ENCODE data around the gene KDM3A.

Gene KDM3A

DNA sequence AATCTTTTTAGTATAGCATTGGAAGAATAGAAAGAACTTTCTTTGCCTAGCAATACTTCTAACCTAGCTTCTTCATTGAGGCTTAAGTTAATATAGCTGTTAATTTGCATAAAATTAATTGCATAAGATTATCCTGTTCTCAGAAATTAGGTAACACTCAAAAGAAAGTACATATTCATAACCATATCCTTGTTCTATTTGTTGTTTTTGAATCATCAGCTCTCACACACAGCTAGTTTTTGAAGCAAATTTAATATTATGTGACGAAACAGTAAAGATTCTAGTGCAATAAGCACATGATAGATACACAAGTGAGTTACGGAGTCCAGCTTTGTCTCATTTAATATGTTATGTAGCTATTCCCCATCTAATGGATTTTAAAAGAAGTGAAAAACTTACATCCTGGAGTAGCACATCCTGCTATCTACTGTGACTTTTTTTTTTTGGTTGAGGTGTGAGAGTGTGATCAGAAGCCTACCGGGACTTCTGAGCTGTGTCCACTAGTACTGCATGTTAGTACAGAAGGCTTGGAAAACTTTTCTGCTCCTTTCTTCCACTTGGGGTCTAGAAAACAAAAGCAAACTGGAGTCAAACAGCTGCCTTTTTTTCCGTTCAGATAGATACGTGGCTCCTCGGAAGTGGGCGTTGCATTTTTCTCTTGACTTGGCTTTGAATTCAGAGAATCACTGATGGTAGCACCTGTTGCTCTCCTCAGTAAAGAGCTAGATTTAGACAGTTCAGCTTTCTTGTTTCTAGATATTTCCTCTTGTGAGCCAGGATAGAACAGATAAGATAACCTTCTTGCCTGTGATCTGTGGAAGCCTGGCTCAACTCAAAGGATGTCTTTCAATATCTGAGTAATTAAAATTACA is 27.2 kb downstream of the KDM3A start:
- Histone ChIP-seq H3K9ac (ENCODE audit: low read length) (no peak overlapping the region), H3K4me1 (ENCODE audit: control insufficient read depth, insufficient read depth, low read length) (peaks cover 19% of the 10 kb centered on the region), H3K27ac (ENCODE audit: low read depth, low read length) (no peak overlapping the region), H3K36me3 (ENCODE audit: control insufficient read depth, insufficient read depth, low read length) (peaks cover 25% of the 10 kb centered on the region), H3K4me3 (ENCODE audit: low read length) (no peak overlapping the region), H3K27me3 (ENCODE audit: control insufficient read depth, insufficient read depth, low read length) (no peaks in the 10 kb centered on the region)

DNA sequence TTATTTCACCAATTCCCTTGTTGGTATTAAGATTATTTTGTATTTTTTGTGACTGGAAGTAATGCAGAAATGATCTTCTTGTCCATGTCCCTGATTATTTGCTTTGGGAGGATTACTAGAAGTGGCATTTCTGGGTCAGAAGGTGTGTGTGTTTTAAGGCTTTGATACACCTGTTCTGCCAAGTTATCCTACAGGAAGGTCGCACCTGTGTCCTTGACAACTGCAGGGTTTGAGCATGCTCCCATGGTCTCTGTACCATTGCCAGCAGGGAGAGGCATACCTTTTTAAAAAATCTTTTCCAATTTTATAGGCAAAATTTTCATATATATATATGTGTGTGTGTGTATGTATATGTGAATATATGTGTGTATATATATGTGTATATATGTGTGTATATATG is 29.7 kb downstream of the KDM3A start:
- peaks cover 32% of the 10 kb centered on the region for H3K36me3 ChIP-seq (ENCODE audit: control insufficient read depth, insufficient read depth, low read length)
- H3K9ac ChIP-seq (ENCODE audit: low read length), result no peak overlapping the region
- peaks cover 10% of the 10 kb centered on the region for H3K4me1 ChIP-seq (ENCODE audit: control insufficient read depth, insufficient read depth, low read length)
- no peak overlapping the region for H3K4me3 ChIP-seq (ENCODE audit: low read length)
- no peaks in the 10 kb centered on the region for H3K27me3 ChIP-seq (ENCODE audit: control insufficient read depth, insufficient read depth, low read length)
- H3K27ac ChIP-seq (ENCODE audit: low read depth, low read length), result no peak overlapping the region

DNA sequence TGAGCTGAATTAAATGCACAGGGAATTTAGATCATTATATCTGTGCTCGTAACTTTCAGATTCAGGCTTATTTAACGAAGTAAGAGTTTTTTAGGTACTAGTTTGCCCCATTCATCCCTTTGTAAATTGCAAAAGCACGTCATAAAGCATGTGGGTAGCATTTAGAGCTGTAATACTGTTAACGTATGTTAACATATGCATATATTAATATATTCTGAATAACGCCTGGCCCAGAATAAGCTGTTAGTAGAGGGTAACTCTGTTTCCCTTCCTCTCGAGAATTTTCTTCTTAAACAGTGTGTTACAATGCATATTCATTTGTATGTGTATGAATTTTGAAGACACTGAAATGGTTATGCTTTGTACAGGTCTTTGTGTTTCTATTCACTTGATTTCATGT is 30.5 kb downstream of the KDM3A start:
- H3K27ac ChIP-seq (ENCODE audit: low read depth, low read length), result no peak overlapping the region
- no peak overlapping the region for H3K9ac ChIP-seq (ENCODE audit: low read length)
- no peak overlapping the region for H3K4me3 ChIP-seq (ENCODE audit: low read length)
- peaks cover 4% of the 10 kb centered on the region for H3K4me1 ChIP-seq (ENCODE audit: control insufficient read depth, insufficient read depth, low read length)
- no peaks in the 10 kb centered on the region for H3K27me3 ChIP-seq (ENCODE audit: control insufficient read depth, insufficient read depth, low read length)
- H3K36me3 ChIP-seq (ENCODE audit: control insufficient read depth, insufficient read depth, low read length), result peaks cover 28% of the 10 kb centered on the region

DNA sequence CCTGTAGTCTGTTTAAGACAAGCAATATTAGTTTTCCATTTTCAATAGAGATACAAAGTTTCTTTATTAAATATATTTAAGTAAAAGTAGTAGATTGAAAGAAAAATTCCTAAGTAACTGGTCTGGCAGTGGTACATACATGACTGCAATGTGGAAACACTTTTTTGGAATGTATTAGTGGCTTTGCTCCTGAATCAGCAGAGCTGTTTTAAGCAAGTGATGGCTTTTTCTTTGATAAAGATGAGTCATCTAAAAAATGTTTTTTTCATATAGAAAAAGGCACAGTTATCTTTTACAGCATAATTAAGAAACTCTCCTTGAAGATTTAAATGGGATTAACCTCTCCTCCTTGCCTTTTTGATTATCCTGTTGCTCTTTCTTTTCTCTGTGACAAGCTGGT is 34.9 kb downstream of the KDM3A start:
- H3K36me3 ChIP-seq (ENCODE audit: control insufficient read depth, insufficient read depth, low read length), result peaks cover 38% of the 10 kb centered on the region
- no peaks in the 10 kb centered on the region for H3K4me1 ChIP-seq (ENCODE audit: control insufficient read depth, insufficient read depth, low read length)
- no peak overlapping the region for H3K9ac ChIP-seq (ENCODE audit: low read length)
- H3K4me3 ChIP-seq (ENCODE audit: low read length), result no peak overlapping the region
- H3K27ac ChIP-seq (ENCODE audit: low read depth, low read length), result no peak overlapping the region
- no peaks in the 10 kb centered on the region for H3K27me3 ChIP-seq (ENCODE audit: control insufficient read depth, insufficient read depth, low read length)

DNA sequence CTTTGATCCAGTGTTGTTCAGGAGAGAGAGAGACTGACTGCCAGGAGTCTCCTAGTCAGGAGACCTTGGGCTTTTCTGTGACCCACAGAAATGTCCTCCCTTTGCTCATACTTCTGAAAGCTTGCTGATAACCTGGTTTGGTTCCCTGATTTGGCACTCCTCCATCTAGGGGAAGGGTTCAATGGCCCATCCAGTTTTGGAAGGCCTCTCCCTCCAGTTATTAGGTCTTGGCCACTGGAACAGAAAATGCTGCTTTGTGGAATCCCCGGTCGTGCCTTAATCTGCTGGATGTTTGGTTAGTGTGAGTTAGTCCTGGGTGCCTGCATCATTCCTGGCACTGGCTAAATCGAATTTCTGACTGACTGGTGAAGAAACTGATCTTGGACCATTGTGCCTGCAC is 35.7 kb downstream of the KDM3A start:
- peaks cover 35% of the 10 kb centered on the region for H3K36me3 ChIP-seq (ENCODE audit: control insufficient read depth, insufficient read depth, low read length)
- H3K27me3 ChIP-seq (ENCODE audit: control insufficient read depth, insufficient read depth, low read length), result no peaks in the 10 kb centered on the region
- no peak overlapping the region for H3K9ac ChIP-seq (ENCODE audit: low read length)
- no peak overlapping the region for H3K27ac ChIP-seq (ENCODE audit: low read depth, low read length)
- H3K4me3 ChIP-seq (ENCODE audit: low read length), result no peak overlapping the region
- no peaks in the 10 kb centered on the region for H3K4me1 ChIP-seq (ENCODE audit: control insufficient read depth, insufficient read depth, low read length)

DNA sequence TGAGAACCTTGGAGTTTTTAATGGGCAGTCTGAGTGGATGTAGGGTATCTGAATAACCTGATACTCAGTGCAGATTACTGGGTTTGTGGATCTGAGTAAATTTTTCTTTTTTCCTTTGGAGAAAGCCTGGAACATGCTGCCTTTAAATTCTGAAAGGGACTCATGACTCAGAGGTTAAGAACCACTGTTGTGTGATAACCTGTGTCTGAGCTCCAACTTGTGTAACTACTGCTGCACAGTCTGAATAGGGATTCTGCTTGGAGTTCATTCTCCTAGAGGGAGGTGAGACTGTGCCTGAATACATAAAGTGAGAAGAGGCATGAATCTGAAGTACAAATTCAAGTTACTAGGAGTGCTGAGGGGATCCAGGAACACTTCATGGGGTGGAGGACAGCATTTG is 36.2 kb downstream of the KDM3A start:
- peaks cover 39% of the 10 kb centered on the region for H3K36me3 ChIP-seq (ENCODE audit: control insufficient read depth, insufficient read depth, low read length)

DNA sequence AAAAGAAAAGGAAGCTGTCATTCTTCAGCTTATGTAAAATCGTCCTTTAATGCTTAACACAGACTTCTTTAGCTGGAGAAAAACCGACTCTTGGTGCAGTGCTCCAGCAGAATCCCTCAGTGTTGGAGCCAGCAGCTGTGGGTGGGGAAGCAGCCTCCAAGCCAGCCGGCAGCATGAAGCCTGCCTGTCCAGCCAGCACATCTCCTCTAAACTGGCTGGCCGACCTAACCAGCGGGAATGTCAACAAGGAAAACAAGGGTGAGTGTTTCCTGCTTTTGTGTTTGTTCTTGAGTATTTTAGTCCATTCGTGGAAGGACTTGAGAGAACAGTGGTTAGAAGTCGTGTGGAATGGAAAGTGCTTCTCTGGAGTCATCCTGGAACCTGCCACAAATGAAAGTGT is 38.9 kb downstream of the KDM3A start:
- Histone ChIP-seq H3K27ac (ENCODE audit: low read depth, low read length) (no peak overlapping the region), H3K27me3 (ENCODE audit: control insufficient read depth, insufficient read depth, low read length) (no peaks in the 10 kb centered on the region), H3K9ac (ENCODE audit: low read length) (no peak overlapping the region), H3K4me3 (ENCODE audit: low read length) (no peak overlapping the region), H3K36me3 (ENCODE audit: control insufficient read depth, insufficient read depth, low read length) (peaks cover 46% of the 10 kb centered on the region), H3K4me1 (ENCODE audit: control insufficient read depth, insufficient read depth, low read length) (peaks cover 5% of the 10 kb centered on the region)

More for the DNA sequence above, 36.2 kb downstream of the KDM3A start:
- Histone ChIP-seq H3K4me3 (ENCODE audit: low read length) (no peak overlapping the region), H3K27ac (ENCODE audit: low read depth, low read length) (no peak overlapping the region), H3K4me1 (ENCODE audit: control insufficient read depth, insufficient read depth, low read length) (no peaks in the 10 kb centered on the region), H3K27me3 (ENCODE audit: control insufficient read depth, insufficient read depth, low read length) (no peaks in the 10 kb centered on the region), H3K9ac (ENCODE audit: low read length) (no peak overlapping the region)

DNA sequence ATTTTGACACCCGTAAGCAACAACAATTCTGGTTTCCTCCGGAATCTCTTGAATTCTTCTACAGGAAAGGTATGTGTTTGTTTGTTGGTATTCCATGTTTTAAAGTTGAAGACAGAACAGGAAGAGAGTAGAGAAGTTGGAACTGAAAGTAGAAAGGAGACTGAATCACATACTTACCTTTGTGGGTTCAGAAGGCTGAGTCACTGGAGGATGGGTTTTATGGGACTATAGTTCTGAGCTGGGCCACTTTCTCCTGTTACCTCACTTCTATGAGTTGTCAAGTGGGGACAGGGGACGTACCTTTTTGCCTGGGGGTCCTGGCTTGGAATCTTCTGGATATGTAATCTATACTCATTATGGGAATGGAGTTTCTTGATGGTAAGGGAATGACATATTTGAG is 40.9 kb downstream of the KDM3A start:
- Histone ChIP-seq H3K27ac (ENCODE audit: low read depth, low read length) (no peak overlapping the region), H3K4me1 (ENCODE audit: control insufficient read depth, insufficient read depth, low read length) (peaks cover 5% of the 10 kb centered on the region), H3K27me3 (ENCODE audit: control insufficient read depth, insufficient read depth, low read length) (no peaks in the 10 kb centered on the region), H3K9ac (ENCODE audit: low read length) (no peak overlapping the region), H3K4me3 (ENCODE audit: low read length) (no peak overlapping the region), H3K36me3 (ENCODE audit: control insufficient read depth, insufficient read depth, low read length) (peaks cover 51% of the 10 kb centered on the region)

DNA sequence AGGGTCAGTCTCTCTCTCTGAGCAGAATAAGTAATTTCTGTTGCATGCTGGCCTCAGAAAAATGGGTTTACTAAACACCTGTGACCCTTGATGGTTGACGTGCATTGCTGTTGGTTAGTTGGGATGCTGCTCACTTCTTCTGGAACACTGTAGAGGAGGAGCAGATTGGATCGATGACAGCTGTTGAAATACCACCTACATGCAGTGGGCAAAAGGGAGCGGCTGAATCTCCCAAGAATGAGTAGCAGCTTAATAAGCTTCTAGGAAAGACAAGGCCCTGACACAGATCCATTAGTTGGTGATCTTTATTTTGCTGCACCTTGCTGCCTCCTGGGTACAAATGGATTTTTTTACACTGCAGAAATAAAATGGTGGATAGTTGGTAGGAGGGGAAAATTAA is 43.2 kb downstream of the KDM3A start:
- H3K4me3 ChIP-seq (ENCODE audit: low read length), result no peak overlapping the region
- H3K4me1 ChIP-seq (ENCODE audit: control insufficient read depth, insufficient read depth, low read length), result peaks cover 5% of the 10 kb centered on the region
- no peak overlapping the region for H3K27ac ChIP-seq (ENCODE audit: low read depth, low read length)
- no peak overlapping the region for H3K9ac ChIP-seq (ENCODE audit: low read length)
- peaks cover 52% of the 10 kb centered on the region for H3K36me3 ChIP-seq (ENCODE audit: control insufficient read depth, insufficient read depth, low read length)
- no peaks in the 10 kb centered on the region for H3K27me3 ChIP-seq (ENCODE audit: control insufficient read depth, insufficient read depth, low read length)

DNA sequence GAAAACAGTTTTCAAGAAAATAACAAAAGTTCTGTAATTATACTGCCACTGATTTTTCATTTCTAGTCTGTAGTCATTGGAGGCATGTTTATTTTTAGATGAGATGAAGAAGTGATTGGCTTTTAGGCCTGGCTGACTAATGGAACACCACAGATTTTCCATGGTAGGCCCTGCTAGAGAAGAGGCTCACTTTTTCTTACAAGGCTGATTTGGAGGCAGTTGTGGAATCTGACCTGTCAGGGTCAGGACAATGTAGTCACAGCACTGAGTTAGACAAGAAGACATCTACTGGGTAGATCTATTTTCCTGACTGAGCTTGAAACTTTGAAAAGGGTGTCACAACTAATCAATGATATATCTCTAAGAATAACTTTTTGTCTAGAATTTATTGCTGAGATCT is 43.9 kb downstream of the KDM3A start:
- Histone ChIP-seq H3K9ac (ENCODE audit: low read length) (no peak overlapping the region), H3K4me3 (ENCODE audit: low read length) (no peak overlapping the region), H3K36me3 (ENCODE audit: control insufficient read depth, insufficient read depth, low read length) (peaks cover 54% of the 10 kb centered on the region), H3K4me1 (ENCODE audit: control insufficient read depth, insufficient read depth, low read length) (peaks cover 5% of the 10 kb centered on the region), H3K27ac (ENCODE audit: low read depth, low read length) (no peak overlapping the region), H3K27me3 (ENCODE audit: control insufficient read depth, insufficient read depth, low read length) (no peaks in the 10 kb centered on the region)

DNA sequence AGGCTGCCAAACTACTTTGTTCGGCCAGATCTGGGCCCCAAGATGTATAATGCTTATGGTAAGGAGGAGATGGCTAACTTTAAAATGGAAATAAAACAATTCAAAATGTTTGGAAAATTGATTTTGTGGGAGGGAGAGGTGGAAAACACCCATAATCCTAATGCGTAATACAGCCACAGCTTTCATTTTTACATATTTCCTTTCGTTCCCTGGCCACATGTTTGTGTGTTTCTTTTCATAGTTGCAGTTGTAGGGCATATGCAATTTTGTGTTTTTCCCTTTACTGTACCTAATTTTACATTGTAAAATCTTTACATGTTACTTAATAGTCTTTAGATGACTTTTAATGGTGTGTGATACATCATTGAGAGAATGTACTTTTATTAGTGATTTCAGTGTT is 44.6 kb downstream of the KDM3A start:
- Histone ChIP-seq H3K36me3 (ENCODE audit: control insufficient read depth, insufficient read depth, low read length) (peaks cover 53% of the 10 kb centered on the region), H3K4me1 (ENCODE audit: control insufficient read depth, insufficient read depth, low read length) (peaks cover 8% of the 10 kb centered on the region), H3K27me3 (ENCODE audit: control insufficient read depth, insufficient read depth, low read length) (no peaks in the 10 kb centered on the region), H3K27ac (ENCODE audit: low read depth, low read length) (no peak overlapping the region), H3K9ac (ENCODE audit: low read length) (no peak overlapping the region), H3K4me3 (ENCODE audit: low read length) (no peak overlapping the region)

DNA sequence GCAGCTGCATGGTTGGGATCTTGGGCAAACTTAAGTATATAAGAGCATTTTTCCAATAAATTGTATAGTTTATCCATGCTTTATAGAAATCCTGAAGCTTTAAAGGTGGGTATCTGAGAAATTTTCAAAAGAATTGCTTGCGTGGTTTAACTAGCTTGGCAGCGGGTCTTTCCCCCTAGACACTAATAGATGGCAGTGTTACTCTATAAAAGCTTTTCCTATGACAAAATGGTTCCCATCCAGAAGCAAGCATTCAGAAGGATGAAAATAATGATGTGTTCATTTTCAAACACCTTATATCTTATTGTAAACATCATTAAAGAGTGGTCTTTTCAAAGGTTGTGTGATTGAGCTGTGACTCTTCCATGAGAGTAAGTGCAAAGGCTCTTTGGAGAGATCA is 45.9 kb downstream of the KDM3A start:
- Histone ChIP-seq H3K4me3 (ENCODE audit: low read length) (no peak overlapping the region), H3K4me1 (ENCODE audit: control insufficient read depth, insufficient read depth, low read length) (peaks cover 14% of the 10 kb centered on the region), H3K27ac (ENCODE audit: low read depth, low read length) (no peak overlapping the region), H3K27me3 (ENCODE audit: control insufficient read depth, insufficient read depth, low read length) (no peaks in the 10 kb centered on the region), H3K9ac (ENCODE audit: low read length) (no peak overlapping the region), H3K36me3 (ENCODE audit: control insufficient read depth, insufficient read depth, low read length) (peaks cover 57% of the 10 kb centered on the region)

DNA sequence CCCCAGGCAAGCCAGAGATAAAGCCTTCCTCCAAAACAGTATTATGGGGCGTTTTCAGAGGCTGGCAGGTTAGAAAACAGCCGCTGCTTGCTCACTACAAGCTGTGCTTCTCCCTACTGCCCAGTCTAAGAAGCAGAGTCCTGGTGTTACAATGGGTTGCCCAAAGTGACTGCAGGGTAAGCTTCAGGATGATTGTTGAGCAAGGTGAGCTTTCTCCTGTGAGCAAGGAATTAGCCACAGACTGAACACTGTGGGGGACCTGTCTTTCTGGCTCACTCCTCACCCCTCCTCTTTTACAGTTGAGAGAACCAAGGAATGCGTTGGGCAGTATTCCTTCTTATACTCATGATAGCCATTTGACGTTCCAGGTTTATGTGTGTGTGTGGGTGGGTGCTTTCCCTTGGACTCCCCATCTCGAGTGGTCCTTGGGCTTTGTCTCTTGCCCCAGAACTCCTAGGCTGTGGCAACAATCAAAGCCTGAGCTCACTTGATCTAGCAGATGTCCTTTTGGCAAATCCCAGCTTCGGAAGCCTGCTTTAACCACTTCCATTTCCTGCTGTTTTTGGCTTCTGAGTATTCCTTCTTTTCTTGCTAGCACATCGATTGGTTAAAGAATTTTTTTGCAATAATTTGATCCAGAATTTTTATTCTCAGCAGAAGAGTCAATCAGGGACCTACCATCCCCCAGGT is 47.5 kb downstream of the KDM3A start:
- H3K4me1 ChIP-seq (ENCODE audit: control insufficient read depth, insufficient read depth, low read length), result peaks cover 9% of the 10 kb centered on the region
- no peak overlapping the region for H3K4me3 ChIP-seq (ENCODE audit: low read length)
- no peak overlapping the region for H3K9ac ChIP-seq (ENCODE audit: low read length)
- H3K27me3 ChIP-seq (ENCODE audit: control insufficient read depth, insufficient read depth, low read length), result no peaks in the 10 kb centered on the region
- peaks cover 47% of the 10 kb centered on the region for H3K36me3 ChIP-seq (ENCODE audit: control insufficient read depth, insufficient read depth, low read length)
- no peak overlapping the region for H3K27ac ChIP-seq (ENCODE audit: low read depth, low read length)

All from rectal smooth muscle tissue (tissue), 1 donor.